Lower lobe of right lung (tissue), 2 donors: ENCODE data around the gene APOA5. TPM values are rescaled to one million over a fixed set of nuclear protein-coding genes. Genes with fewer than 3 reads are reported as not detected.

Source experiments
- ATAC-seq, 2 donors: fragments of 200-7000 bp; cut with Tn5 transposase; one replicate each; pipeline ENCODE4 v1.9.1; 2020 to 2022; ENCODE audit warnings: mild to moderate bottlenecking in 2 of 2, moderate library complexity in 2 of 2
- DNase-seq: peaks from one replicate; pipeline ENCODE4 v3.0.0-alpha.2; 2020
- H3K27ac ChIP-seq: fragments of 200-600 bp; one replicate; pipeline ENCODE4 v1.8.0; 2022
- H3K27me3 ChIP-seq: fragments of 200-600 bp; one replicate; pipeline ENCODE4 v1.8.0; 2022; ENCODE audit warnings: low read depth
- H3K36me3 ChIP-seq: fragments of 200-600 bp; one replicate; pipeline ENCODE4 v1.8.0; 2022; ENCODE audit warnings: mild to moderate bottlenecking
- H3K4me1 ChIP-seq: fragments of 200-600 bp; one replicate; pipeline ENCODE4 v1.8.0; 2022
- H3K4me3 ChIP-seq: fragments of 200-600 bp; one replicate; pipeline ENCODE4 v1.8.0; 2022; ENCODE audit warnings: mild to moderate bottlenecking
- H3K9me3 ChIP-seq: fragments of 200-600 bp; one replicate; pipeline ENCODE4 v1.8.0; 2022
- CTCF ChIP-seq: fragments of 200-600 bp; IDR thresholded peaks from one replicate; pipeline ENCODE4 v1.8.0; 2022; ENCODE audit warnings: antibody characterized with exemption, mild to moderate bottlenecking
- intact Hi-C: fragments of 100-400 bp; cut with DNase I; formaldehyde crosslinking; loops from one replicate; pipeline ENCODE4 v1.11.0; 2022
- total RNA-seq: library from RNA; stranded (reverse); fragmentation: NEBNext Ultra II Directional; extraction: Animal tissue kit (Norgen Biotek cat#: 25700); gene quantifications from one replicate; pipeline ENCODE4 v1.2.1, GENCODE V29; 2021
- donor health status: DM: no; HTN: yes; CAD: no; lungs with severe emphysema.

Gene APOA5
- total RNA-seq, 1 donor from 2014 or later = 0.41 TPM

DNA sequence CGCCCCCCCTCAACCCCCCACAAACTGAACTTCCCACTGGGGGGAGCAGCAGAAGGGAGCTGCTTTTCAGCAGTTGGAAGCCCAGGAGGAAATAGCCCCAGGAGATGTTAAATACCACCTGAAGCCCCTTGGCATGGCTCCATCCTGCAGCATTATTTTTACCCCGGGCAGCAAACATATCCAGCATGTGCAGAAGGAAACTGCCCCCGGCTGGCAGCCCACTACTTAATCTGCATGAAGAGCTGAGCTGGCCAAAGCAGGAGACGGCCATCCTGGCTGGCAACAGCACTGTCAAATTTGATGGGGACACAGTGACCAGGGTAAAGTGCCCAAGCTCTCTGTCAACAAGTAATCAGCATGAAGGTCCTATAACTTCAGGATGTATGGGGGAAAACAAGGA lies 50.9 kb downstream of the APOA5 start:
- DNase-seq (no peak), ATAC-seq (no peak)
- no peak for TF ChIP-seq CTCF
- Histone ChIP-seq H3K27me3 (no peaks in the 10 kb centered on the region), H3K27ac (no peak overlapping the region), H3K36me3 (peaks cover 5% of the 10 kb centered on the region), H3K4me3 (no peak overlapping the region), H3K4me1 (peaks cover 10% of the 10 kb centered on the region), H3K9me3 (no peaks in the 10 kb centered on the region)
- intact Hi-C loops = no loop called here

Other genes with a start within 250 kb of the APOA5 start
- gene BUD13, start 18.9 kb downstream of the APOA5 start, total RNA-seq = 15.8 TPM
- gene ZPR1, start 3.9 kb downstream of the APOA5 start, total RNA-seq = 35.4 TPM
- not detected for gene APOA4, start 31.4 kb upstream of the APOA5 start, total RNA-seq
- gene APOC3, start 38.0 kb upstream of the APOA5 start, total RNA-seq = not detected
- gene APOA1, start 45.7 kb upstream of the APOA5 start, total RNA-seq = 3.7 TPM